Measurements from ENCODE around the gene APOC3. TPM values are rescaled to one million over a fixed set of nuclear protein-coding genes. Genes with fewer than 3 reads are reported as not detected.

Gene APOC3
- total RNA-seq, 4 donors from 2014 or later, result 1.1 TPM; not detected in 3

DNA sequence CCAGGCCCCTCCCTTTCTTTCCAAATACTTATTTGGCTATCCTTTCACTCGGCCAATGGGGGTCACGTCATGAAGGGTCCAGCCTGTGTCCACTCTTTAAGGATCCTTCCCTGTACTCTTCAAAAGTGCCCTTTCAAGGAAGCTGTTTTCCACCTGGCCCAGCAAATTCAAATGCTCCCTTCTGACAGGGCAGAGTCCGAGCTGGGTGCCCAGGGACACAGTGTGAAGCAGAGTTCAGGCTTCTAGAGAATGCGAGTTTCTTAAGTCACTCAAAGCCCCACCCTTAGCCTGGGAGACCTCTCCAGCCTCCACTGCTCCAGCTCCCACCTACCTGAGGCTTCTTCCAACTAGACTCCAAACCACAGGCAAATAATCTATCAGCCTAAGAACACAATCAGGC, 13.2 kb downstream of the APOC3 start:
- no peaks in the 10 kb centered on the region for H3K9me3 ChIP-seq
- no peak overlapping the region for H3K4me3 ChIP-seq
- TF ChIP-seq POLR2A (IDR thresholded peaks at IDR 0.05), result no peak
- TF ChIP-seq CTCF (IDR thresholded peaks at IDR 0.05), result no peak
- no peak for TF ChIP-seq POLR2AphosphoS5 (IDR thresholded peaks at IDR 0.05)
- TF ChIP-seq EP300 (IDR thresholded peaks at IDR 0.05), result no peak
- no peak overlapping the region for H3K27ac ChIP-seq
- WGBS, 2 donors (ENCODE audit: low coverage in 1 of 2), result 40 to 82% methylated on average over 1 to 3 of the region's 4 CpGs
- peaks cover 0 to 5% (median 0%) of the 10 kb centered on the region in 3 donors for H3K4me1 ChIP-seq
- no peaks in the 10 kb centered on the region for H3K27me3 ChIP-seq
- peaks cover 0 to 50% of the 10 kb centered on the region in 2 donors for H3K36me3 ChIP-seq
- ATAC-seq, result no peak

DNA sequence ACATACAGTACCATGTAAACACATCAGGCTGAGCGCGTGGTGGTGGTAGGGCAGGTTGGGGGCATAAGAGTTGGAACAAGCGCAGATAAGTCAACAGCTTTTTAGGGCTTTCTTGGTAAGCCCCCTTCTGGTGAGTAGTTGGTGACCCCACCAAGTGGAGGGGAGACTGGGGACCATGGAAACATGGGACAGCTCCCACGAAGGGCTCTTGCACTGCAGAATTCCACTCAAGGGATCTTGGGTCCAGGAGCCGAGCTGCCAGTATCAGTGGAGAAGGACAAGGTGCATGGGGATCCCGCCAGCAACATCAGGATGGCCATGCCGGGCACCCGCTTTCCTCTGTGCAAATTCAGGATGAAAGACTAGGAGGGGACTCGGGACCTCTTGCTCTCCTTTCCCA, 14.0 kb downstream of the APOC3 start:
- no peak for ATAC-seq
- TF ChIP-seq EP300 (IDR thresholded peaks at IDR 0.05) (no peak), POLR2A (IDR thresholded peaks at IDR 0.05) (no peak), POLR2AphosphoS5 (IDR thresholded peaks at IDR 0.05) (no peak), CTCF (IDR thresholded peaks at IDR 0.05) (no peak)
- Histone ChIP-seq H3K27ac (no peak overlapping the region), H3K4me3 (no peak overlapping the region), H3K9me3 (no peaks in the 10 kb centered on the region), H3K27me3 (no peaks in the 10 kb centered on the region), H3K4me1 (peaks cover 0 to 5% (median 0%) of the 10 kb centered on the region in 3 donors), H3K36me3 (peaks cover 0 to 57% of the 10 kb centered on the region in 2 donors)
- 80 to 96% methylated on average over 1 to 4 of the region's 9 CpGs for WGBS, 2 donors (ENCODE audit: low coverage in 1 of 2)

DNA sequence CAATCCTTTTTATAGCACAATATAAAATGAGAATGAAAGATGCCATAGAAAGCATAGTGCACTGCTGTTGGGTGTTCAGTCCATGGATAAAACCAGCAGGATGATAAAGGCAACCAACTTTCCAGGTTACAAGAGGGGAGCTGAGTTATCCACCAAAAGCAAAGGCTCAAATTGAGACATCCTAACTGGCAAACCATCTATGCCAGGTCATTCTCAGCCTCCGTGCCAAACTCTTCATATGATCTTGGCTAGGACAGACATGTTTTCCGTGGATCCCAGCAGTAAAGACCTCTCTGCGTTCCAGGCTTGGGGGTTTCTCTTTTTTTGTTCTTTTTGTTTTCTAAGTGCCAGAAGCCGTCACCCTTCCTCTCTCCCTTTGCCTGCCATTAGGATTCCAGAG, 15.0 kb downstream of the APOC3 start:
- Histone ChIP-seq H3K36me3 (peaks cover 0 to 68% of the 10 kb centered on the region in 2 donors), H3K4me1 (peaks cover 0 to 1% (median 0%) of the 10 kb centered on the region in 3 donors)
- 72 to 81% methylated on average over 3 to 4 of the region's 4 CpGs for WGBS, 2 donors (ENCODE audit: low coverage in 1 of 2)

DNA sequence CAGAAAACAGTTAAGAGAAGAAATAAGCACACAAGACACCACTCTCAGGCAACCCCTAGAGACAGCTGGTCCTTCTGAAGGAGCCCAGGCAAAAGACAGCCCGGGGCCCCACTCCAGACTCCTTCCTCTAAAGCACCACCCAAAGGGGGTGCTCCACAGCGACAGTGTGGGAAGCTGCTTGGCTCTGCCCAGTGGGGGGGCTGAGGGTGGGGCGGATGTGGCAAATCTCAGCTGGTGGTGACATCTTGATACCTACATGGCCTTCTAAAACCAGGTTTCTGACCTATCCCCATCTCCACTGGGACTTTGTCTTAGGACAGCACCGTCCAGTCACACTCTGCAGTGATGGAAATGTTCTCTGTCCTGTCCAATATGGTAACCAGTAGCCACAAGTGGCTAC, 17.9 kb downstream of the APOC3 start:
- H3K36me3 ChIP-seq, result peaks cover 0 to 85% of the 10 kb centered on the region in 2 donors

More for the DNA sequence above, 15.0 kb downstream of the APOC3 start:
- no peak overlapping the region for H3K4me3 ChIP-seq
- TF ChIP-seq POLR2A (IDR thresholded peaks at IDR 0.05) (no peak), CTCF (IDR thresholded peaks at IDR 0.05) (no peak)
- H3K9me3 ChIP-seq, result no peaks in the 10 kb centered on the region
- H3K27me3 ChIP-seq, result no peaks in the 10 kb centered on the region
- no peak for ATAC-seq
- no peak overlapping the region for H3K27ac ChIP-seq

More for the DNA sequence above, 17.9 kb downstream of the APOC3 start:
- Histone ChIP-seq H3K27ac (no peak overlapping the region), H3K4me3 (no peak overlapping the region), H3K27me3 (no peaks in the 10 kb centered on the region), H3K9me3 (no peaks in the 10 kb centered on the region), H3K4me1 (peaks cover 0 to 9% (median 0%) of the 10 kb centered on the region in 3 donors)
- TF ChIP-seq POLR2A (IDR thresholded peaks at IDR 0.05) (no peak), CTCF (IDR thresholded peaks at IDR 0.05) (no peak), POLR2AphosphoS5 (IDR thresholded peaks at IDR 0.05) (no peak), EP300 (IDR thresholded peaks at IDR 0.05) (no peak)
- ATAC-seq, result no peak
- no CpG with 5 or more reads among the region's 4 CpGs for WGBS, 2 donors (ENCODE audit: low coverage in 1 of 2)

Measured in gastroesophageal sphincter (tissue), 4 donors.